ENCODE data around the gene LRMDA.

- TF ChIP-seq CTCF (conservative IDR thresholded peaks at IDR 0.05; ENCODE audit: low read depth, low read length): no peak
- no peak for TF ChIP-seq EZH2 (IDR thresholded peaks at IDR 0.05; ENCODE audit: borderline replicate concordance, low read depth, low read length, poor library complexity, severe bottlenecking)
Observed at GRCh38 chr10:75654772-75655171, 223.3 kb downstream of the LRMDA start.
